Endothelial cell of umbilical vein (primary cell): ENCODE measurements around the gene C4orf54.

Experiments
- EZH2 ChIP-seq: IDR thresholded peaks from 2 replicates; pipeline ENCODE4 v1.6.1; 2012; ENCODE audit warnings: borderline replicate concordance, low read depth, mild to moderate bottlenecking, moderate library complexity, low read length, inconsistent platforms; ENCODE audit not compliant: severe bottlenecking
- FOS ChIP-seq: IDR thresholded peaks from 2 replicates; pipeline ENCODE4 v1.6.1; 2011; ENCODE audit warnings: mild to moderate bottlenecking, low read length, moderate library complexity, borderline replicate concordance; ENCODE audit not compliant: insufficient read depth
- POLR2A ChIP-seq: IDR thresholded peaks from 2 replicates; pipeline ENCODE4 v1.6.1; 2012; ENCODE audit warnings: low read depth, mild to moderate bottlenecking, control low read depth, low read length
- POLR2AphosphoS5 ChIP-seq: IDR thresholded peaks from 2 replicates; pipeline ENCODE4 v1.6.1; 2012; ENCODE audit warnings: low read depth, mild to moderate bottlenecking, control low read depth, low read length, moderate library complexity; ENCODE audit not compliant: insufficient read depth
- TF ChIP-seq, protein P1 (sequence below), 2 donors: IDR thresholded peaks; 1 replicate in 1 of 2; 2 replicates in 1 of 2; pipeline ENCODE4 v1.5.1; 2011; ENCODE audit warnings: low read length in 2 of 2, mild to moderate bottlenecking in 2 of 2, moderate library complexity in 2 of 2, control low read depth in 1 of 2, inconsistent platforms in 1 of 2, low read depth in 1 of 2; ENCODE audit not compliant: insufficient read depth in 1 of 2; ENCODE audit errors: extremely low read depth in 1 of 2
- TF ChIP-seq, protein P2 (sequence below): IDR thresholded peaks from 2 replicates; pipeline ENCODE4 v1.6.1; 2011; ENCODE audit not compliant: insufficient read depth, insufficient read length

DNA sequence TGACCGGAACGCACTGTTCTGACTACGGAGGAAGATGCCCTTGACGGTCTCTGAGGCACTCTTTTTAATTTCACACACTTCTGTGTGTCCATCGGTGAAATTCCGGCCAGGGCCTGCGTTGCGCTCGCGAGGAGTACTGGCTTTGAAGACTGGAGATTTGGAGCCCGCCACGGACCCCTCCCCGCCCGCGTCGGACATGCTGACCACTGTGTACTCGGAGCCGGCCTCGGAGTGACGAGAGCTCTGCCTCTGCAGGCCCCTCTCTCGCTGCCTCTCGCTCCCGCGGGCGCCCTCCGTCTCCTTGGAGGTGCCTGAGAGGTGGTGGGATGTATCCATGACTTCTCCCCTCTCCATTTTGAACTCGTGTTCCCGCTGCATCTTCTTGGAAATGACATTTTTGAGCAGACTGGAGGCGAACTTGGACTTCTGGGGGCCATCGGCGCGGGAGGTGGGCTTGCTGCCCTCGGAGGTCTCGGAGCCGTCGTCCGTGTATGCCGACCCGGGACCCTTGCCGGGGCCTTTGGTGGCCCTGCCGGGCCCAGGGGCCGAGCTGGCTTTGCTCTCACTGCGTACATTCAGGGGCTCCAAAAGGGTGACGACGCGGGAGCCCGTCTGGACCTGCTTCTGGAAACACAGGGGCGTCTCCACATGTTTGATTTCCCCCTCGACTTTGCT is 5.7 kb downstream of the C4orf54 start:
- no peak for TF ChIP-seq POLR2AphosphoS5
- no peak for TF ChIP-seq POLR2A
- no peak for TF ChIP-seq FOS
- TF ChIP-seq, protein P1, sequence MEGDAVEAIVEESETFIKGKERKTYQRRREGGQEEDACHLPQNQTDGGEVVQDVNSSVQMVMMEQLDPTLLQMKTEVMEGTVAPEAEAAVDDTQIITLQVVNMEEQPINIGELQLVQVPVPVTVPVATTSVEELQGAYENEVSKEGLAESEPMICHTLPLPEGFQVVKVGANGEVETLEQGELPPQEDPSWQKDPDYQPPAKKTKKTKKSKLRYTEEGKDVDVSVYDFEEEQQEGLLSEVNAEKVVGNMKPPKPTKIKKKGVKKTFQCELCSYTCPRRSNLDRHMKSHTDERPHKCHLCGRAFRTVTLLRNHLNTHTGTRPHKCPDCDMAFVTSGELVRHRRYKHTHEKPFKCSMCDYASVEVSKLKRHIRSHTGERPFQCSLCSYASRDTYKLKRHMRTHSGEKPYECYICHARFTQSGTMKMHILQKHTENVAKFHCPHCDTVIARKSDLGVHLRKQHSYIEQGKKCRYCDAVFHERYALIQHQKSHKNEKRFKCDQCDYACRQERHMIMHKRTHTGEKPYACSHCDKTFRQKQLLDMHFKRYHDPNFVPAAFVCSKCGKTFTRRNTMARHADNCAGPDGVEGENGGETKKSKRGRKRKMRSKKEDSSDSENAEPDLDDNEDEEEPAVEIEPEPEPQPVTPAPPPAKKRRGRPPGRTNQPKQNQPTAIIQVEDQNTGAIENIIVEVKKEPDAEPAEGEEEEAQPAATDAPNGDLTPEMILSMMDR (IDR thresholded peaks at IDR 0.05; ENCODE audit: extremely low read depth in 1 of 2, insufficient read depth in 1 of 2, low read depth in 1 of 2, low read length in 2 of 2): no peak
- TF ChIP-seq, protein P2, sequence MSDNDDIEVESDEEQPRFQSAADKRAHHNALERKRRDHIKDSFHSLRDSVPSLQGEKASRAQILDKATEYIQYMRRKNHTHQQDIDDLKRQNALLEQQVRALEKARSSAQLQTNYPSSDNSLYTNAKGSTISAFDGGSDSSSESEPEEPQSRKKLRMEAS: no peak
- no peak for TF ChIP-seq EZH2
